Dedifferentiated amniotic fluid mesenchymal stem cell (primary cell): ENCODE measurements around the gene SLC52A1.
"Not testable (repeated sequence)": the region's sequence is repeated elsewhere in the genome, so short reads cannot be mapped to it uniquely, and the experiment has no call there.

ENCODE experiments used
- DNase-seq: peaks from one replicate; pipeline ENCODE4 v3.0.0-alpha.2; 2016; ENCODE audit errors: extremely low spot score

Gene SLC52A1

DNA sequence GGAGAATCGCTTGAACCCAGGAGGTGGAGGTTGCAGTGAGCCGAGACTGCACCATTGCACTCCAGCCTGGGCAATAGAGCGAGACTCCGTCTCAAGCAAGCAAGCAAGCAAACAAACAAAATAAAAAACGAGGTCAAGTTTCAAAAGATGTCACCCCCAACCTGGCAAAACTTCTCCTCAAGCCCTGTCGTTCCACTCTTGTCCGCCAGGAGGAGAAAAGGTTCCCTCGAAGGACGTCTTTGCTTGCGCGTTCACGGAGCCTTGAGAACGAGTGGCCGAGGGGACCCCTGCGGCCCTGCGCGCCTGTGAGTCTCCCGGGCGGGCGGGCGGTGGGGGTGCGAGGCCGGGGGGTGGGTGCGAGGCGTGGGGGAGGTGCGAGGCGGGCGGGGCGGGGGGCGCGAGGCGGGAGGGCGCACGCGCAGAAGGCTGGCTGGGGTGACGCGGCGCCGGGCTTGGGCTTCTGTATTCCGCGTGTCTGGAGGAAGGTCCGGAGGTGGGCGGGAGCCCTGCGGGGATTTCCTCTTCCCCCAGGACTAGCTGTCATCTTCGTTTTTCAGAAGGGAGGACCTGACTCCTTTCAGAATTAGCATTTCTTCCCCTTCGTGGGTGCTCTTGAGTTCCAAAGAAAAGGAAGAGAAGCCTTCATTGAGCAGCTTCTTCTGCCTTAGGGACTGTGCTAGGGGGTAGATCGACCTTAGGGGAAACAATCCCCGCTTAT lies 3.7 kb downstream of the SLC52A1 start:
- peak; percentile 81 for DNase-seq

DNA sequence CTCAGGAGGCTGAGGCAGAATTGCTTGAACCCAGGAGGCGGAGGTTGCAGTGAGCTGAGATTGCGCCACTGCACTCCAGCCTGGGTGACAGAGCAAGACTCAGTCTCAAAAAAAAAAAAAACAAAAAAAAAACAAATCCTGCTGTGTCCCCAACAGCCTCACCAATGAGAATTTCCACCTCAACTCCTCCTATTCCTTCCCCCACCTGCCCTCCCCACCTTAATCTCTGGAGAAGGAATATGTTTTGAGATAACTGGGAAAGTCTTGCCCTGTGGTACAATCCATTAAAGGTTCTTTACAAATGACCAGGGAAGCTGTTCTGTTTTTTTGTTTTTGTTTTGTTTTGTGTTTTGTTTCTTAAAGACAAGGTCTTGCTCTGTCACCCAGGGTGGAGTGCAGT lies 5.1 kb downstream of the SLC52A1 start:
- not testable (repeated sequence) for DNase-seq

DNA sequence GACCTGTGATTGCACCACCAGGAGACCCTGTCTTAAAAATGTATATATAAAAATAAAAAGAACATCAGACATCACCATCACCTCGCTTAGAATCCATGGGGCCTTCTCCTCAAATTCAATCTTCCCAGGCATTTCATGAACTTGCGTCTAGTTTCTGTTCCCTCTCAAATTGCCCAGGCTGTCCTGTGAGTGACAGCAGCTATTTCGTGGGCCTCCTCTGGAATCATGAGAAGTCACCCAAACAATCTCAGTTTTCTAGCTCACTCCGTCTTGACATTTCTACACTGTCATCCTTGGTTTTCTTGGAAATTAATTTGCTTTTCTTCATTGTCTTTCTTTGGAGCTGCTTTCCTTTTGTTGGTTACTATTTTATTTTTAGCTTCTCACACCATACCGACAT lies 7.3 kb downstream of the SLC52A1 start:
- no peak for DNase-seq

DNA sequence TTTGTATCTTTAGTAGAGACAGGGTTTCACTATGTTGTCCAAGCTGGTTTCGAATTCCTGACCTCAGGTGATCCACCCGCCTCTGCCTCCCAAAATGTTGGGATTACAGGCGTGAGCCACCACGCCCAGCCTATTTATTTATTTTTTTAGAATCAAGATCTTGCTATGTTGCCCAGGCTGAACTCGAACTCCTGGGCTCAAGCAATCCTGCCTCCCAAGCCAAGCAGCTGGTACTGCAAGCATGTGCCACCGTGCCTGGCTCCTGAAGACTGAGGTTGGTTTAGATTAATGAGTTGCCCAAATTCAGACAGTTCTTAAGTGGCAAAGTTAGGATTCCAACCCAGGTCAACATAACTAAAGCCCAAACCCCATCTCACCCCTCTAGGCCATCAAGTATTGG lies 7.9 kb downstream of the SLC52A1 start:
- no peak for DNase-seq

DNA sequence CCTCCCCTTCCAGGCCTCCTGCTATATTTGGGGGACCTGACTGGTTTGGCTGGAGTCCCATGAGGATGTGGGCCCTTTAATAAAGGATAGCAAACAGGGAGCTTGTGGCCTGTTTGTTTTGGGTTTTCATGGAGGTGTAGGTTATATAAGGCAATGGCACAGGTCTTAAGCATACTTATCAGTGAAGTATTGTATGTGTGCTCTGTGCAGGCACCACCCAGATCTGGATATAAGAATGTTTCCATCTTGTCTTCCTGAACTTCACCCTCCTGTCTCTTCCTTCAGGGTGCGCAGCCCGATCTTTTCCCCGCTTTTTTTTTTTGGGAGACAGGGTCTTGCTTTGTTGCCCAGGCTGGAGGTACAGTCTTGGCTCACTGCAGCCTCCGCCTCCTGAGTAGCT lies 10.6 kb downstream of the SLC52A1 start:
- no peak for DNase-seq

DNA sequence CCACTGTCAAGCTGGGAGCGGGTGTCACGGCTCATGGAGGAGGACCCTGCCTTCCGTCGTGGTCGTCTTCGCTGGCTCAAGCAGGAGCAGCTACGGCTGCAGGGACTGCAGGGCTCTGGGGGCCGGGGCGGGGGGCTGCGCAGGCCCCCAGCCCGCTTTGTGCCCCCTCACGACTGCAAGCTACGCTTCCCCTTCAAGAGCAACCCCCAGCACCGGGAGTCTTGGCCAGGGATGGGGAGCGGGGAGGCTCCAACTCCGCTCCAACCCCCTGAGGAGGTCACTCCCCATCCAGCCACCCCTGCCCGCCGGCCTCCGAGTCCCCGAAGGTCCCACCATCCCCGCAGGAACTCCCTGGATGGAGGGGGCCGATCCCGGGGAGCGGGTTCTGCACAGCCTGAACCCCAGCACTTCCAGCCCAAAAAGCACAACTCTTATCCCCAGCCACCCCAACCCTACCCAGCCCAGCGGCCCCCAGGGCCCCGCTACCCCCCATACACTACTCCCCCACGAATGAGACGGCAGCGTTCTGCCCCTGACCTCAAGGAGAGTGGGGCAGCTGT lies 11.6 kb downstream of the SLC52A1 start:
- DNase-seq = no peak

DNA sequence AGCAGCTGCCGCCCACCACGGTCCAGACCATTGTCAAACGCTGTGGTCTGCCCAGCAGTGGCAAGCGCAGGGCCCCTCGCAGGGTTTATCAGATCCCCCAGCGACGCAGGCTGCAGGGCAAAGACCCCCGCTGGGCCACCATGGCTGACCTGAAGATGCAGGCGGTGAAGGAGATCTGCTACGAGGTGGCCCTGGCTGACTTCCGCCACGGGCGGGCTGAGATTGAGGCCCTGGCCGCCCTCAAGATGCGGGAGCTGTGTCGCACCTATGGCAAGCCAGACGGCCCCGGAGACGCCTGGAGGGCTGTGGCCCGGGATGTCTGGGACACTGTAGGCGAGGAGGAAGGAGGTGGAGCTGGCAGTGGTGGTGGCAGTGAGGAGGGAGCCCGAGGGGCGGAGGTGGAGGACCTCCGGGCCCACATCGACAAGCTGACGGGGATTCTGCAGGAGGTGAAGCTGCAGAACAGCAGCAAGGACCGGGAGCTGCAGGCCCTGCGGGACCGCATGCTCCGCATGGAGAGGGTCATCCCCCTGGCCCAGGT lies 13.0 kb downstream of the SLC52A1 start:
- DNase-seq = no peak

DNA sequence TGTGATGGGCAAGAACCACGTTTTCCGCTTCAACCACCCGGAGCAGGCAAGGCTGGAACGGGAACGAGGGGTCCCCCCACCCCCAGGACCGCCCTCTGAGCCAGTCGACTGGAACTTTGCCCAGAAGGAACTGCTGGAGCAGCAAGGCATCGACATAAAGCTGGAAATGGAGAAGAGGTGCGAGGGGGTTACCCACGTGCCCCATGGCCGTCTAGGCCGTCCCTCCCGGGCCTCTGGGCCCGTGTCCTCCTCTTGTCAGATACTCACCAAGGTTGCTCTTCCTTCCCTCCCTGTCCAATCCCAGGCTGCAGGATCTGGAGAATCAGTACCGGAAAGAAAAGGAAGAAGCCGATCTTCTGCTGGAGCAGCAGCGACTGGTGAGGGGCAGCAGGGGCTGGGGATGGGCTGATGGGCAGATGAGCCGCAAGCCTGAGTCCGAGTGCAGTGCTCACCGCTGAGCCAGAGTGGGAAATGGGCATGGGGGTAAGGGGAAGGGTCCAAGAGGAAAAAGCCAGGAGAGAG lies 14.7 kb downstream of the SLC52A1 start:
- DNase-seq = no peak

DNA sequence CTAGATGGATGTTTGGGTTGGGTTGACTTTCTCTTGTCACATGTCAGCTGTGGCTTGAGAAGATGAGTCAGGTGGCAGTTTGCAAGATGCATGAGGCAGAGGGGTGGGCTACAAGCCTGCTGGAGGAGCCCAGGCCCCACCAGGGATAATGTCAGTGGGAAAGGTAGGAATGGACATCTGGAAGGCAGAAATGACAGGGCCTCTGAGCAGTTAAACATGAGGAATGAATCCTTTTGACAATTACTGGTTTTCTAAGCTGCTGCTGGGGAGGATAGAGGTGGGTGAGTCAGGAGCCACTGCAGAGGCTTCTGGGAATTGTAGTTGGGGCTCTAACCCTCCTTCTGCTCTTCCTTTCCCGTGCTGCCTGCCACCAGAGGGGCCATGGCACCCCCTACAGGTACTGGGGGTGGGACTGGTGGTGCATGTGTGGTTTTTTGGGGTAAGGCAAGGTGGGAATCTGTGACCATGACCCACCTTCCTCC lies 15.7 kb downstream of the SLC52A1 start:
- no peak for DNase-seq

DNA sequence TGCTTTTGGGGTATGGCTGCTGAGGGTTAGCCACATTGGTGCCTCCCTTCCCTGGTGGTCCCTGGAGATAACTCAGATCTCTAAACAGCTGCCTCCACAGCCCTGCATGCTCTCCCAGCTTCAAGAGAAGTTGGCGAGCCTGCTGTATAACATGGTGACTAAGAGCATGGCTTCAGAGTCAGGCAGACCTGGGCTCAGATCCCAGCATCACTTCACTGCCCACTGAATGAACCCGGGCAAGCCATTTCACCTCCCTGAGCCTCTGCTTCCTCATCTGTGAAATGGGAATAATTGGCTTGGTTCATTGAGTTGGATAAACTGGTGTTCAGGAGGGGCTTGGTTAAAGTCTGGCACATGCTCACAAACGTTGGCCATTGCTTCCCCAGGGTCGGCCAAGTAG lies 20.9 kb downstream of the SLC52A1 start:
- no peak for DNase-seq

DNA sequence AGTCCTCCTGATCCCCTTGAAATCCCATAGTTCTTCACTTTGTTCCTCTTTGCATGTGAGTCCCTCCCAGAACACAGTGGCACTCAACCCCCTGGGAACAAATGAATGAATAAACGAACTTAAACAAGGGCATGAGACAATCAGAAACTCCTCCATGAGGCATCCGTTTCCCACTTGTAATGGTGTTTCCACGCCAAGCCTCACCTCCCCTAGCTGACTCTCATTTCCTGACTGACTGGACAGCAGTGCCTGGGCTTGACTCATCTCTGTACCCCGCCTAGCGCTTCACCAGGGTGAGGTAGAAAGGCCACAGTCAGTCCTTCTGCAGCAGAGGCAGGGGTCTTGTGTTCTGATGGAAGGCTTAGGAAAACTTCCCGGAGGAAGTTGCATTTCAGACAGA lies 23.3 kb downstream of the SLC52A1 start:
- DNase-seq = no peak

DNA sequence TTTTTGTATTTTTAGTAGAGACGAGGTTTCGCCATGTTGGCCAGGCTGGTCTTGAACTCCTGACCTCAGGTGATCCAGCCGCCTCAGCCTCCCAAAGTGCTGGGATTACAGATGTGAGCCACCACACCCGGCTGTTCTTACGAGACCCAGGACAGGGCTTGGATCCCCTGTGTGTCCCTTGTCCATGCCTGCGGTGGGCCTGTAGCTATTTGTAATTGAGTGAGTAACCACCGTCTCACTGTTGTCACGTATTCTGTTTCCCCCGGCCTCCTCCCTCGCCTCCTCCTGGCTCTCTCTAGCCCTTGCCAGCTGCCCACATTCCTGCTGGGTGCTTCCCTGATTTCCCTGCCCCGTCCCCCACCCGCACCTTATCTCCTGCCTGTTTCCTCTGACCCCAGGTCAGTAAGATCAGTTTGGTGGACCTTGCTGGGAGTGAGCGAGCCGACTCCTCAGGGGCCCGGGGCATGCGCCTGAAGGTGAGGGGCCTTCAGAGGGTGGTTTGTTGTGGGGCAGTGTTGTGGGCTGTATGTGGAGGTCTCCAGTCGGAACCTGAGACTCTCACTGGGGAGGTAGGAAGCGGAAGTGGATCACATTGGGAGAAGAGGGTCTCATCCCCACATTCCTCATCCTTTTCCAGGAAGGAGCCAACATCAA lies 31.9 kb downstream of the SLC52A1 start:
- DNase-seq = no peak

DNA sequence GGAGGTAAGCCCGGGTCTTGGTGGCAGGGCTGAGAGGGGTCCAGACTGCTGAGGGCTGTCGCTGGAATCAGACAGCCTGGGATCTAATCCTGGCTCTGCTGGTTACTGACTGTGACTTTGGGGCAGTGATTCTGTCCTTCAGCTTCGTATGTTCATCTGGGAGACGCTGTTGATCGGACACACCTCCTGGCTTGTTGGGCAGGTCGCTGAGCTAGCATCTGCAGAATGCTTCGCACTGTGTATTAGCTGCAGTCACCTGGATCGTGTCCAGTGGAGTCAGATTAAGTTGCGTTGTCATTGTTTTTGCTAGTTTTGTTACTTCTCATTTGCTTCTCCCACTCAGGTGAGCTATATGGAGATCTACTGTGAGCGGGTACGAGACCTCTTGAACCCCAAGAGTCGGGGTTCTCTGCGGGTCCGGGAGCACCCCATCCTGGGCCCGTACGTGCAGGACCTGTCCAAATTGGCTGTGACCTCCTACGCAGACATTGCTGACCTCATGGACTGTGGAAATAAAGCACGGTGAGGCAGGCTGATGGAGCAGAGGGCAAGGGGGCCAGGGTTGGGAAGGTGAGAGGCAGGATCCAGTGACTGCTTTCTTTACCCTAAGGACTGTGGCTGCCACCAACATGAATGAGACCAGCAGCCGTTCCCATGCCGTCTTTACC lies 33.0 kb downstream of the SLC52A1 start:
- no peak for DNase-seq

DNA sequence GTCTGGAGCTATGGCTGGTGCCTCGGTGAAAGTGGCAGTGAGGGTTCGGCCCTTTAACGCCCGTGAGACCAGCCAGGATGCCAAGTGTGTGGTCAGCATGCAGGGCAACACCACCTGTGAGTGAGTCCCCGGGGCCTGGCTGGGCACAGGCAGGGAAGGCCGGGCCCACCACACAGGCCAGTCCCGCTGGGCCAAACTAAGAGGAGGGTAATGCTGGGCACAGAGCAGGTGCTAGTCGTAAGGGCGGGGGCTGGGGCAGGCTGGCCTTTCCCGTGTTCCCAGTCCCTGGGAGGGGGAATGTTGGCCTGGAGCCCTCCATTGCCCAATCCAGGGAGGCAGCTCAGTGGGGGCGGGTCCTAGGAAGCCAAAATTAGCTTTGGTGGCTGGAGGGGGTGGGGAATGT lies 35.0 kb downstream of the SLC52A1 start:
- DNase-seq = no peak

DNA sequence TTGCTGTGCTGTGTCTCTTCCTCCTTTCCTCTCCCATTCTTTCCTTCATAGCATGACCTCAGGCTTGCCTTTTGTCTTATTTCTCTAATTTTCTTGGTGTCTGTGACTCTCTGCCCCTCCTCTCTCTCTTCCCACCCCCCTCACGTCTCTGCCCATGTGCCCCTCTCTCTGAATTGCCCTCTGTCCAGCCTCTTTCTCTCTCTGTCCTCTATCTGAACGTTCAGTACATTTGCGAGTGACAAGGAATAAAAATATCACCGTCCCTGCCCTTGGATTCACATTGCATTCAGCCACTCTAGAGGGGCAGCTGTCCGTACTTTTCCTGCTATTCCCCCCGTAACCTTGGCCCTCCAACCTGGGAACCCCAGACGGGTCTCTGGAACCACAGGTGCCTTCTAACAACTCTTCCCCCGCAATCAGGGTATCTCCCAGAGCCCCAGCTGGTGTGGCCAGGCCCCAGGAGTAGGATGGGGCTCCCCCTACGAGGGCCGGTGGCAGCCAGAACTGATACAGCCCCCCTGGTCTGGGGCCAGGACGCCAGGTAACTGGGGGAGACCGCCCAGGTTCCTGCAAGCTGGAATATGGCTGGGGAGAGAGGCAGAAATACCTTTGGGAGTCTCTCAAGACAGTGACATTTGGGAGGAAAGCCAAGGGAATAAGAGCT lies 35.7 kb downstream of the SLC52A1 start:
- DNase-seq = no peak

DNA sequence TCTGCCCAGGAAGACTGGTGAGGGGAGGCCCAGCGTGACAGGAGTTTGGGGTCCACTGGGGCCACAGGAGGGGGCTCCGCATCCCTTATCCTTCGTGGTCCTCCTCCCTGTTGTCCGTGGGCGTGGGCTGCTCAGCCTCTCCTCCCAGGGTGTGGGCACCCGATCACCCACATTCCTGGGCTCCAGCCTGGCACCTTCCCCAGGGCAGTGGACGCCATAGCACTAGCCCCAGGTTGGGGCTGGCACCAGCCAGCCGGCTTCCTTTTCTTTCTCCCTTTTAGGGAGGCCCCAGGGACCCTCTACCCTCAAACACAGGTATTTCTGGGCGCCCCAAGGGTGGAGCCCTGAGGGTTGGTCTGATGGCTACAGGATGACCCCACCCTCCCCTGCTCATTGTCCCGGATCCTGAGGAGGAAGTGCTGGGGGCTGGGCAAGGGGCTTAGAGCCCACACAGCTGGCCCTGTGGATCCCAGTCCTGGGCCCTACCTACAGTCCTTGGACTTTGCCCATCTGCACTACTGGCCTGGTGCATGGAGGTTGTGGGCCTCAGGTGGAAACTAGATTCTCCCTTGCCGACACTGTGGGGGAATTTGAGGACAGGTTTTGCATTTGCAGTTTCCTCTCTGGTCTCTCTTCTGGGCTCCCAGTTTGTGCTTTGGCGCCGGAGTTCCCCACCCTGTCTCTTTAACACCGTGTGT lies 36.3 kb downstream of the SLC52A1 start:
- DNase-seq = no peak

DNA sequence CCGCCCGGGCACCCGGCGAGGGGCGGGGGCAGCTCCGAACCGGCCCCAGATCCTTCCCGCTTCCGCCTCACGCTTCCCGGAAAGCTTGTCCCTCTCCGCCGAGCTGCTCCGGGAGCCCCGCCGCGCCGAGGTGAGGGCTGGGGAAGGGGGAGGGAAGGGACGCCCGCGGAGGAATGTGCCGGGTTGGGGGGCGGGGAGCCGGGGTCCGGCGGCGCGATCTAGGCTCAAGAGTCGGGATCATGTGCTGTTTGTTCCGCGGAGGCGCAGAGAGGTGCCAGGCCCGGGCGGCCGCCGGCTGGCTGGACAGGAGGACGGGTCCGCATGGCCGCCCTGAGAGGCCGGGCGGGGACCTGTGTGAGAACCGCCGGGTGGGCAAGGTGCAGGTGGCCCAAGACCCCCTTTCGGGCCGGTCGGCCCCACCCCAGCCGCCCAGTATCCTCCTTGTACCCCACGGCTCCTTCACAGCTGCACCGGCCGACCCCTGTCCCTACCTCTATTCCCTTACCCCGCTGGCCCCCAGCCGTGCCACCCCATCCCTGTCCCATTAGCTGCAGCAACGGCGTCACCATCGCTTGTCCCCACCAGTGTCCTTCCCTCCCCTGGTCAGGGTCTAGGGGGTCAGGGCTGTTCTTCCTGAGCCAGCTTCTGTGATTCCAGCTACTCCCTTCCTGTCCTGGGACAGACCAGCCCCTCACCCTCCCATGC lies 37.0 kb downstream of the SLC52A1 start:
- no peak for DNase-seq

DNA sequence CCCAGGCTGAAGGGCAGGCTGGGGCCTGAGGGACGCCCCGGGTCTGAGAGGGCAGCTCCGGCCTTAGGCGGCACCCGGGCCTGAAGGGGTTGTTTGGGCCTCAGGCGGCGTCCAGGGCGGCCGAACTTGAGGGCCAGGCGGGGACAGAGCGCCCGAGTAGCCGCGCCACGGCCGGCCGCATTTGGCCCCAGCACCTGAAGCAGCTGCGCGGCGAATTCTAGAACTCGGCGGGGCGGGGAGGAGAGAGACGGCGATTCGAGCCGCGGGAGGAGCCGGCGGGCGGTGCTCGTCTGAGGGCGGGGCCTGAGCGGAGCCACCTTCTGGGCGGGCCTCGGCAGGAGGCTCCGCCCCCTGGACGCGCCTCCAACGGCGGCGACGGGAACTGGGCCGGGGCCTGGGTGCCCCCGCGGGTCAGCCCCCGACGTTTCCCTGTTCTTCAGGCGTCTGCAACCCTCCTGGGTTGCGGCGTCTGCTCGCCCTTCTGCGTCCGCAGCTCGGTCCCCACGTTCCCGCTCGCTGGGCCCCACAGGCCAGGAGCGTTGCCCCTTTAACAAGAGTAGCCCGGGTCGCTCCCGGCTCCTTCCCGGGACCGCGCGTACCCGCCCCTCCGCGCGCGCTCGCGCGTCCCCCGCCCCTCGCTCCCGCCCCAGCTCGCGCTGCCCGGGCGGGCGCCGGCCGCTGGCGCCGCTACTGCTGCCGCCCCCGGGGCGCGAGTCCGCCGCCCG lies 37.8 kb downstream of the SLC52A1 start, which contains the start of the genes INCA1 and KIF1C:
Gene INCA1, minus strand, starts transcription at position 221 of the 725 bp plus-strand sequence. CDS start 3,085 bp downstream, outside the sequence.
Gene KIF1C, plus strand, starts transcription at position 649 of the 725 bp plus-strand sequence. CDS start 2,297 bp downstream, outside the sequence.
- peak; percentile 86 for DNase-seq

DNA sequence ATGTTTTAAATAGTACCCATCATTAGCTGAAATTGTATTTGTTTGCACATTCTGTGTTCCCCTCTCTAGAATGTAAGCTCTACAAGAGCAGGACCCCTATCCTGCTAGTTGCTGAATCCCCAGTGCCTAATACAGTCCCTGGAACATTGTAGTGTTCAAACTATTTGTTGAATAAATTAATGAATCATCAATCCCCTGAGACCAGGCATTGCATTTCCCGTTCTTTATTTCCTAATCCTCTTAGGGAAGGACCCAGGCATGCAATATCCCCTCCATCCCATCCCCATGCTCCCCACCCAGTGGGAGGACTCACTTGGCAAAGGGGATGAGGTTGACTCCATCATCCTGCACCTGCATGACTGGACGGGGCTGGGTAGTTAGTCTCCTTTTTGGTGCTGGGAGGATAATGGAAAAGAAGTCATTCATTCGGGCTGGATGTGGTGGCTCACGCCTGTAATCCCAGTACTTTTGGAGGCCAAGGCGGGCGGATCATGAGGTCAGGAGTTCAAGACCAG lies 41.1 kb downstream of the SLC52A1 start:
- no peak for DNase-seq
